ENCODE data around the gene GRB14. TPM values are rescaled to one million over a fixed set of nuclear protein-coding genes. Genes with fewer than 3 reads are reported as not detected.

GRB14 gene
- total RNA-seq, 2 experiments from 2014 or later: not detected

- TF ChIP-seq EZH2phosphoT487 (IDR thresholded peaks at IDR 0.05; ENCODE audit: borderline replicate concordance, low read depth, low read length): no peak
- TF ChIP-seq, protein P1, sequence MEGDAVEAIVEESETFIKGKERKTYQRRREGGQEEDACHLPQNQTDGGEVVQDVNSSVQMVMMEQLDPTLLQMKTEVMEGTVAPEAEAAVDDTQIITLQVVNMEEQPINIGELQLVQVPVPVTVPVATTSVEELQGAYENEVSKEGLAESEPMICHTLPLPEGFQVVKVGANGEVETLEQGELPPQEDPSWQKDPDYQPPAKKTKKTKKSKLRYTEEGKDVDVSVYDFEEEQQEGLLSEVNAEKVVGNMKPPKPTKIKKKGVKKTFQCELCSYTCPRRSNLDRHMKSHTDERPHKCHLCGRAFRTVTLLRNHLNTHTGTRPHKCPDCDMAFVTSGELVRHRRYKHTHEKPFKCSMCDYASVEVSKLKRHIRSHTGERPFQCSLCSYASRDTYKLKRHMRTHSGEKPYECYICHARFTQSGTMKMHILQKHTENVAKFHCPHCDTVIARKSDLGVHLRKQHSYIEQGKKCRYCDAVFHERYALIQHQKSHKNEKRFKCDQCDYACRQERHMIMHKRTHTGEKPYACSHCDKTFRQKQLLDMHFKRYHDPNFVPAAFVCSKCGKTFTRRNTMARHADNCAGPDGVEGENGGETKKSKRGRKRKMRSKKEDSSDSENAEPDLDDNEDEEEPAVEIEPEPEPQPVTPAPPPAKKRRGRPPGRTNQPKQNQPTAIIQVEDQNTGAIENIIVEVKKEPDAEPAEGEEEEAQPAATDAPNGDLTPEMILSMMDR (conservative IDR thresholded peaks at IDR 0.05; ENCODE audit: low read length): no peak
- Histone ChIP-seq H3K4me2 (ENCODE audit: low read length) (no peak overlapping the region), H3K9me2 (ENCODE audit: insufficient read depth, low read length) (no peaks in the 10 kb centered on the region), H3K36me3 (ENCODE audit: insufficient read depth, low read length) (no peaks in the 10 kb centered on the region), H3K79me2 (ENCODE audit: insufficient read depth, low read depth, low read length) (no peaks in the 10 kb centered on the region), H3K9me3 (ENCODE audit: low read length) (no peaks in the 10 kb centered on the region), H3K27ac (ENCODE audit: low read depth, low read length, poor library complexity, severe bottlenecking) (no peak overlapping the region), H3K4me1 (ENCODE audit: insufficient read depth, low read length, poor library complexity, severe bottlenecking) (no peaks in the 10 kb centered on the region), H4K20me1 (ENCODE audit: insufficient read depth, low read length) (no peaks in the 10 kb centered on the region), H2AFZ (ENCODE audit: low read length) (no peak overlapping the region), H3K4me3 (ENCODE audit: low read depth, low read length, poor library complexity, severe bottlenecking) (no peak overlapping the region)
- no TSS peak for BruUV-seq (replicated peaks)
- CTCF ChIA-PET (ENCODE audit: unreplicated experiment): no interaction called here
- DNase-seq (ENCODE audit: low spot score): no peak
- POLR2A ChIA-PET: interaction anchor here (0.7 to 0.9 kb wide), 2 partner anchors 11 to 18 kb away, joined by 3 to 4 read pairs; no protein-coding TSS in a partner anchor
- intact Hi-C loops (cut with micrococcal nuclease; ENCODE audit: unreplicated experiment): no loop called here
Measured at GRCh38 chr2:164509137-164509877, 112.0 kb downstream of the GRB14 start.

GRCh38 chr2:164504253-164504652, 117.0 kb downstream of the GRB14 start:
- BruUV-seq (replicated peaks): no TSS peak
- Histone ChIP-seq H3K9me3 (ENCODE audit: low read length) (no peaks in the 10 kb centered on the region), H2AFZ (ENCODE audit: low read length) (no peak overlapping the region), H3K36me3 (ENCODE audit: insufficient read depth, low read length) (no peaks in the 10 kb centered on the region), H3K4me2 (ENCODE audit: low read length) (no peak overlapping the region), H3K27ac (ENCODE audit: low read depth, low read length, poor library complexity, severe bottlenecking) (no peak overlapping the region), H3K4me1 (ENCODE audit: insufficient read depth, low read length, poor library complexity, severe bottlenecking) (no peaks in the 10 kb centered on the region), H3K79me2 (ENCODE audit: insufficient read depth, low read depth, low read length) (no peaks in the 10 kb centered on the region; the same call in 1 of the 2 replicates), H3K4me3 (ENCODE audit: low read depth, low read length, poor library complexity, severe bottlenecking) (no peak overlapping the region), H3K9me2 (ENCODE audit: insufficient read depth, low read length) (no peaks in the 10 kb centered on the region), H4K20me1 (ENCODE audit: insufficient read depth, low read length) (no peaks in the 10 kb centered on the region)
- intact Hi-C loops (cut with micrococcal nuclease; ENCODE audit: unreplicated experiment): no loop called here
- CTCF ChIA-PET (ENCODE audit: unreplicated experiment): no interaction called here
- POLR2A ChIA-PET: no interaction called here
- no peak for TF ChIP-seq EZH2phosphoT487 (IDR thresholded peaks at IDR 0.05; ENCODE audit: borderline replicate concordance, low read depth, low read length)
- TF ChIP-seq, protein P1 (conservative IDR thresholded peaks at IDR 0.05; ENCODE audit: low read length): 0 out of 2 replicates have a peak, but pooled peaks have one; percentile 21
- DNase-seq (ENCODE audit: low spot score): no peak

DNA sequence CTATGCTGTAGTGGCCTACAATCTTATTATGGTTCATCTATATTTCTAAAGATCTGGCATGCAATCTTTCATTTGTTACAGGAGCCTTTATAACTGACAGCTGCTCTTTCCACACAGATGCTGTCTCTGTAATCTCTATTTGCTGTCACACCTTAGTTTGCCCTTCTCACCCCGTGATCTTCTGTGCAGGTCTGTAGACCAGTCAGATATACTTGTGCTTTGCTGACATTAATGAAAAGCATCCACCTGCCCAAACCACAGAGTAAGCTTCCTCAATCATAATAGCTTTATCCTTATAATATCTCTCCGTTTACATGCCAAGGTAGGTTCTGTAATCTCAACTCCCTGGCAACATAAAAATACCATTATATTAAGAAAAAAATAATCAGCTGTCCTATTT, 122.4 kb downstream of the GRB14 start:
- CTCF ChIA-PET (ENCODE audit: unreplicated experiment): no interaction called here
- H3K36me3 ChIP-seq (ENCODE audit: insufficient read depth, low read length): no peaks in the 10 kb centered on the region
- no TSS peak for BruUV-seq (replicated peaks)
- no peaks in the 10 kb centered on the region for H3K9me2 ChIP-seq (ENCODE audit: insufficient read depth, low read length)
- no peak overlapping the region for H3K4me3 ChIP-seq (ENCODE audit: low read depth, low read length, poor library complexity, severe bottlenecking)
- POLR2A ChIA-PET: interaction anchor here (0.6 kb wide), 2 partner anchors 10 to 816 kb away, joined by 3 read pairs; no protein-coding TSS in a partner anchor
- H4K20me1 ChIP-seq (ENCODE audit: insufficient read depth, low read length): no peaks in the 10 kb centered on the region
- no peak for DNase-seq (ENCODE audit: low spot score)
- H2AFZ ChIP-seq (ENCODE audit: low read length): no peak overlapping the region
- H3K9me3 ChIP-seq (ENCODE audit: low read length): no peaks in the 10 kb centered on the region
- intact Hi-C loops (cut with micrococcal nuclease; ENCODE audit: unreplicated experiment): no loop called here
- no peaks in the 10 kb centered on the region; the same call in 1 of the 2 replicates for H3K79me2 ChIP-seq (ENCODE audit: insufficient read depth, low read depth, low read length)
- H3K27ac ChIP-seq (ENCODE audit: low read depth, low read length, poor library complexity, severe bottlenecking): no peak overlapping the region
- no peak overlapping the region for H3K4me2 ChIP-seq (ENCODE audit: low read length)
- TF ChIP-seq, protein P1 (conservative IDR thresholded peaks at IDR 0.05; ENCODE audit: low read length): no peak
- TF ChIP-seq EZH2phosphoT487 (IDR thresholded peaks at IDR 0.05; ENCODE audit: borderline replicate concordance, low read depth, low read length): no peak
- no peaks in the 10 kb centered on the region for H3K4me1 ChIP-seq (ENCODE audit: insufficient read depth, low read length, poor library complexity, severe bottlenecking)
